Adipose tissue (tissue), 3 donors: ENCODE results near the gene PCDH9. TPM values are rescaled to one million over a fixed set of nuclear protein-coding genes. Genes with fewer than 3 reads are reported as not detected.

Experiments used
- H3K27ac ChIP-seq: one replicate; pipeline ENCODE4 v1.5.1; 2013; ENCODE audit warnings: low read depth, low read length
- WGBS, 3 donors: extraction: QIAGEN DNeasy Blood & Tissue Kit; methylation state at CpG; one replicate each; pipeline ENCODE4 v1.1.7; 2013; 5-methylcytosine and 5-hydroxymethylcytosine counted together
- polyA plus RNA-seq, 3 donors: library from polyadenylated mRNA; stranded (reverse); fragments of 200-250 nt; gene quantifications; one replicate each; pipeline ENCODE4 v1.2.3, GENCODE V29; 2013
- donor health status: healthy with polysubstance abuse.
- donor health status: Bipolar disorder and iron deficiency.
- donor health status: healthy.

The PCDH9 gene
- polyA plus RNA-seq, 3 donors = 0.49 to 1.7 (median 1.0) TPM

DNA sequence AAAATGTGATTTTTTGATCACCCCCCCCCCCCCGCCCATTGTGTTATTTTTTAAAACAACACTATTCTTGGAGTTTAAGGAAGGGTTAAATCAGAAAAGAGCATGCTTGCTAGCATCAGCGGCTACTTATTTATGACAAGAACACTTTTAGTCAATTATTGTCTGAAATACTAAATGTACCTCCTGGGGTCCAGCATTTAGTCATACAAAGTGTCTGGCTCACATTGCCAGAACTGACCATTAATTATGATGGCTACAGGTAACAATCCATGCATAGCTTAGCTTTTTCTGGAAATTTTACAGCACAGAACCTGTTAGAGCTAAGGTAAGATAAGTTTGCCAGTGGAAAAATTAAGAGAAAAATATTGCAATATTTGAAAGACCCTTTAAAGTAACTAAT is 90.1 kb downstream of the PCDH9 start:
- H3K27ac ChIP-seq = no peak overlapping the region
- WGBS, 3 donors = 60 to 77% (median 63%) methylated on average over 2 of the region's 2 CpGs

DNA sequence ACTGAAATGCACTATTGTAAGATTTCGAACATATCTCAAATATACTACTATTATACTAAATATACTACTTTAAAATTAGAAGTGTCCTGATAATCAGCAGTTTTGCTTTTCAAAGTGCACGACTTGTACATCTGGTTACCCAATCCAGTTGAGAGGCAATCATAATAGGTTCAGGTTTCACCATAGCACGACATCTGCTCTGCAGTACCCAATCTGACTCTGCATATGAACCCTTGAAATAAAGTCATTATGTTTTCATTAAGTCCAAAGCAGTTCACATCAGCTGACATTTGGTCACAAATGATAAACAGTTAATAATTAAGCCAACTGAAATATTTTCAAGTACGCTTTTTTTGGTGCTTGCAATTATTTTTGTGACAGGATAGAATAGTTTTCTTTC is 90.6 kb downstream of the PCDH9 start:
- WGBS, 3 donors = 57 to 87% (median 86%) methylated on average over 4 of the region's 4 CpGs
- no peak overlapping the region for H3K27ac ChIP-seq

DNA sequence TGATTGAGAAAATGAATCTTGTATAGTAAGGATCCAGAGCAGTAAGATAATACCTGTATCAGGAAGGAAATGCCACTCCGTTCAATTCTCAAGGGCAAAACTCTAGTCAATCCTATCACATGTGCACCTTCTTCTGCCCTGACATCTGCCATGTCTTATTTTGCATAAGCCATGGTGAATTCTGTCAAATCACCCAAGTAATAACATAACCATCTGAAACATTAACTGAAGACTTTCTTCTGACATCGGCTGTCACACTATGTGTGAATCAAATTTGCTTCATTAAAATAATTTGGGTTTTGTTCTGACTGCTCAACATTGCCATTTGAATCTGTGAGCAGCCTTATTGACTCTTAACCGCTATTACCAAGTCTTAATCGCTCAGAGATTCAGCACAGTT is 91.2 kb downstream of the PCDH9 start:
- 87 to 91% (median 90%) methylated on average over 4 of the region's 4 CpGs for WGBS, 3 donors
- H3K27ac ChIP-seq = no peak overlapping the region

DNA sequence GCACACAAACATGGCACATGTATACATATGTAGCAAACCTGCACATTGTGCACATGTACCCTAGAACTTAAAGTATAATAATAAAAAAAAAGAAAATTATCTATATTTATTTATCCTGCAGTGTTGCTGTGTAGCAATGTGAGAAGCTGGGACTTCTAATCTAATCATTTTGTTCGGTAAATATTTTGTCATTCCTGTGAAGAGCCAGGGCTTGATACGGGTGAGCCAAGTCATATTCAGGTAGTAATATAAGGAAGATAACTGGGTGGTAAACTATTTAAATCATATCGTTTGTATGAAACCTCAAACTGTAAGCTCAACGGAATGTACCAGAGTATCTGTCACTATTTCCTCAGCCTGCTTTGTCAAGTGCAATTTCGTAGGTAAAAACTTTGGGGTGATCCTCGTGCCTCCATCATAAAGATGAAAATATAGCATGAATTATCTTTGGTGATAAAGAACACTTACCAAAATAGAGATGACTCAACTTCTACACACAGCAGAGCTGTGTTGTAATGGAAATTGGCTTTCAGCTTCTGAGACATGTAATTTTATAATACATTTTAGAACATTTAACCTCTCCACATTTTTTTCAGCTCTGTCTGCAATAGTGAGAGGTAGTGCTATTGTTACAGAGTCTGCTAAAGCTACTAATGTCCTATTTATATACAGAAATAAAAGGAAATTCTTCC is 92.9 kb downstream of the PCDH9 start:
- WGBS, 3 donors = 29 to 90% (median 83%) methylated on average over 6 of the region's 6 CpGs
- no peak overlapping the region for H3K27ac ChIP-seq

DNA sequence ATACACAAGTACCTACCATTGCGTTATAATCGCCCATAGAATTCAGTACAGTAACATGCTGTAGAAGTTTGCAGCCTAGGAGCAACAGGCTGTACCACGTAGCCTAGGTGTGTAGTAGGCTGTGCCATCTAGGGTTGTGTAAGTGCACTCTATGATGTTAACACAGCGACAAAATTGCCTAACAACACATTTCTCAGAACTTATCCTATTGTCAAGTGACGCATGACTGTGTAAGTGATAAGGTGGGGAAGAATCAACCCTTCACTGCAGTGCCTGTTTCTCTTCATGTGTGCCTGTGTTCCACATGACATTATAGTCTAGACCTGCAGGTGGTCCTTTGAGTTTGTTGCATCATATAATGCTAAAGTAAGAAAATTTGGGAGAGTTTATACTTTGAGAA is 94.0 kb downstream of the PCDH9 start:
- WGBS, 3 donors = 68 to 82% (median 79%) methylated on average over 5 of the region's 5 CpGs
- H3K27ac ChIP-seq = no peak overlapping the region

DNA sequence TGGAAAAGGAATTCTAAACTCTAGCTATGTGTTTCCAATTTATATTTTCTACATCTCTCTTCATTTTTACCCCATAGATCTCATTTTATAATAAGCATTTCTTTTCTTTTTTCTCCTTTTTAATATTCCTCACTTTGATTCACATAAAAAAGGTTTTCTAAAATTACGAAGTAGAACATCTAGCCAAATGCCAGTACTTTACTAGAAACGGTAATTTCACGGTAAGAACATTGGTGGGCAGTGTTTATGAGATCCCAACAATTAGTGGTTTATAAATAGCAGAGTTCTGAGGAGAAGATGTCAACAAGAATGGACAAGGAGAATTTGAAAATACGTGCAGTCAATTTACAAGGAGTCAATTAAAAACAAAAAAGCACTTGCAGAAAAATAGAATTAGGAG is 94.8 kb downstream of the PCDH9 start:
- 77 to 91% (median 91%) methylated on average over 4 of the region's 4 CpGs for WGBS, 3 donors
- no peak overlapping the region for H3K27ac ChIP-seq

DNA sequence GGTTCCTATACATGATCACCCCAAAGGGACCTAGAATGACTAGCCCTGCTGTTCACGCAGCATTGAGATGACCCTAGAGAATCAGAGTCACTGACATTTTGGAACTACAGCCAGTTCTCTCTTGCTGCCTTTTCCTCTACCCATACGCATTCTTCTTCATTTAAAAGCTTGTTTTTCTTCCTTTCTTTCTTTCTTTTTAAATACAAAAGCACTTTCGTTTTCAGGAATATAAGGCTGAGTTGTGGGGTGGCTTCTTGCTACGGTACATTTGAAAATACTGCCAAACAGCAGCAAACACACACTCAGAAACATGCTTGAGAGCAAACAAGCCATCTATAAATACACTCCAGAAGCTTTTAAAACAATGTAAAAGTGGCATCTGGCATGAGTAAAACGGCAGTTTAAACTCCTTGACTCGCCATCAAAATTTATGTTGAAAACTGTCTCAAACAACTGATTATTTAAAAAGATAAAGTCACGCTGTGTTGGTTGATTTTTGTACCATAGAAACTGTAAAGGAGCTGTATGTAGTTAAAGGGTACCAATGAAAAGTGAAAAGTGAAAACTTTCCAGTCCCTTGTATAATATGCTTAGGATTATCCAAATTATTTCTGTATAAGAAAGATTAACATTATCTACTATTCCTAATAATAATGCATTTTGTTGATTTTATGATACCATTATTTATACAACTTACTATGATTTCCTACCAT is 95.6 kb downstream of the PCDH9 start:
- no peak overlapping the region for H3K27ac ChIP-seq
- WGBS, 3 donors = 15 to 49% (median 19%) methylated on average over 7 of the region's 7 CpGs

DNA sequence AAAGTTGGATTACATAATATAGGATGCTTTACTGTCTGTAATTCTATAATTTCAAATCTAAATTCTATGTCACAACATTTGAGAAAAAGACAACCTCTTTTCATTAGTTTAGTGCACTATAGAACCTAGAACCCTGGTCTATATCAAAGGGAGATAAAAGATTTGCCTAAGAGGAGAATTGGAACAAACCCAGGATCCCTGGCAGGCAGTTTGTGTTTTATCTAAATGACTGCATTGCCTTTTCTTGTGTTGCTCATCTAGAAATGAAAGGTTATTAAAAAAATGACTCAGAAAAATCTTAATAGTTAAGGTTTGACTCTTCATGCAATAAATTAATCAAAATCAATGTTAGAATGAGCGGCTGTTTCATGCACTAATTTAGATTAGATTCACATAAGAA is 96.7 kb downstream of the PCDH9 start:
- 85 to 88% (median 87%) methylated on average over 1 of the region's 1 CpG for WGBS, 3 donors

DNA sequence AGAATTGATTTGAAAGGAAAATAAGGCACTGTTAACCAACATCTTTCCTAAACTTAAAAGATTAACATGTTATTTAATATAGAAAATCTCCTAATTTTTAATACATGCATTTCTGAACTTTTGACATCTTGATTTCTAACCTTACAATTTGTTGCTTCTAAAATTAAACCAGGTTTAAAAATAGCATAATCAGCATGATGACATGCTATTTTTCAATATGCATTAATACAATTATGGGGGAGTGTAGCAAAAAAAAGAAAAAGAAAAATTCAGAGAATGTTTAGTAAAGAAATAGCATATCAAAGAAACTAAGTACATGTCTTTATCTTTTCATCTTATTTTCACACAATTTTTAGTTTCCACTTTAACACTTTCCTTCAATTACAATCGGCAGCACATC is 98.7 kb downstream of the PCDH9 start:
- WGBS, 3 donors = 87 to 94% (median 91%) methylated on average over 1 of the region's 1 CpG
- no peak overlapping the region for H3K27ac ChIP-seq

More for the DNA sequence above, 96.7 kb downstream of the PCDH9 start:
- H3K27ac ChIP-seq = no peak overlapping the region

DNA sequence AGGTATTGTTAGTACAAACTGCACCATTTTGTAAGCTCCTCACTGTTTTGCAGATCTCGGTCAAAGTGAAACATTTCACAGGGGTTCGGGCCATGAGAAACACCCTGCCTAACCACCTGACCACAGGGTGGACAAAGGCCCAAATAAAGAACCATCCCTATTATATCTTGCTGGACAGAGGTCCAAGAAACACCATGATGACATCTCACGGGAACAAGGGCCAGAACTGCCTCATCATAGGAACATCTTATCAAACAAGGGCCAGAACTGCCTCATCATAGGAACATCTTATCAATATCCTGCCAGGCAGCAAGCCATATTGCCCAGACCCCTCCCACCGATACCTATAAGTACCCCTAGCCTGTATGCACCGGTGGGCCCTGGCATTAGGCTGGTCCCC is 99.7 kb downstream of the PCDH9 start:
- WGBS, 3 donors = 70 to 77% (median 72%) methylated on average over 5 of the region's 5 CpGs
- no peak overlapping the region for H3K27ac ChIP-seq

DNA sequence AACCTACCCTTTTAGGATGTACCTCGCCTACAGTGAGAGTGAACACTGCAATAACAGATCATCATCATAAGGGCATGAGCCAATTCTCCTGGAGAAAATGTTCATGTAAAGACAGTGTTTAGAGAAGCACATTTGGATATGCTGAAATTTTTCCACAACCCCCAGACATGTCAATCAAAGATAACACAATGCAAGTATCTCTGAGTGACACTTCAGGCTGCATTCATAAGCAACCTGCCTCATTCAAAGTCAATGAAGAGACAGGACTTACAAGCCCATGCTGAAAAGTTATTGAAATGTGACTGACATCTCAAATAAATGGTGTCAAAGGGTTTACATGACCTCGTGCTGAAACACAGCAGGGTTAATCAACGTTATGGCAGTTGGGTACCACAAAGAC is 102.0 kb downstream of the PCDH9 start:
- no peak overlapping the region for H3K27ac ChIP-seq
- 53 to 82% (median 81%) methylated on average over 3 of the region's 3 CpGs for WGBS, 3 donors

DNA sequence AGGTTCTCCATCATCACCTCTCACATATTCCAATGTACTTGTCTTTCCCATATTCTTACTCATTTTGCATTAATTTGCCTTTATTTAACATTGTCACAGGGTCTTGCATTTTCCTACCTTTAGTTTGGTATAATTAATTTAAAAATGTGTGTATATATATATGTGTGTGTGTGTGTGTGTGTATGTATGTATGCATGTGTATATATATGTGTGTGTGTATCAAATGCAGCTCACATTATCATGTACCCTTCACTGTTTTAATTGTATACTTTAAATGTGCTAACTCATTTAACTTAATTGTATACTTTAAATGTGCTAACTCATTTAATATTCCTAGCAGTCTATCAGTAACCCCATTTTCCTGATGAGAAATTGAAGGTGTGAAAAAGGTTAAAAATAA is 104.5 kb downstream of the PCDH9 start:
- no peak overlapping the region for H3K27ac ChIP-seq

DNA sequence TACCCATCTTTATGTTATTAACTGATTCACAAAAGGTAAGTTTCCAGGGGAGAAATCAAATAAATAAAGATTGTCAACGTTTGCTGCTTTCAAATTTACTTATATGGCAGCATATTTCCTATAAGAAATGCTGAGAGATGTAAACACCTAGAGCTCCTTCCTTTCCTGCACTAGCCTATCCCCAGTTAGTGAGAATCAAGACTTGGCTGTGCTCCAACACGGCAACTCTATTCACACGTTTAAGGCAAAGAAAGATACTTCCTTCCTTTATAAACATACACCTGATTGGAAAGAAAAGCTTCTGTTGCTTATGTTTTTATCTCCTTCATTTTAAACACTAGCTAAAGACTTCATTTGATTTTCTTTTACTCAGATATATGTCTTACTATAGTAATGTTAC is 107.0 kb downstream of the PCDH9 start:
- 15 to 18% (median 17%) methylated on average over 3 of the region's 3 CpGs for WGBS, 3 donors
- H3K27ac ChIP-seq = no peak overlapping the region

DNA sequence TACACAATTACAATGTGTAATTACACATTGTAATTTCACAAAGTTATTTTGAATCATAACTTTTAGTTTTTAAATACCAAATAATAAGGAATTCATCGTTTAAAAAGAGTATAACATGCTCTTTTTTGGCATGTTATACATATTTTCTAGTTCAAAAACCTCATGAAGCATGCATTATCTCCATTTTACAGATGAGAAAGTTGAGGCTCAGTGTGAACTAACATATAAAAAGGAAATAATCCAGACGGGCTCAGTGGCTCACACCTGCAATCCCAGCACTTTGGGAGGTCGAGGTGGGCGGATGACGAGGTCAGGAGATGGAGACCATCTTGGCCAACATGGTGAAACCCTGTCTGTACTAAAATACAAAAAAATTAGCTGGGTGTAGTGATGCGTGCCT is 107.9 kb downstream of the PCDH9 start:
- H3K27ac ChIP-seq = no peak overlapping the region
- 63 to 80% (median 74%) methylated on average over 6 of the region's 6 CpGs for WGBS, 3 donors

DNA sequence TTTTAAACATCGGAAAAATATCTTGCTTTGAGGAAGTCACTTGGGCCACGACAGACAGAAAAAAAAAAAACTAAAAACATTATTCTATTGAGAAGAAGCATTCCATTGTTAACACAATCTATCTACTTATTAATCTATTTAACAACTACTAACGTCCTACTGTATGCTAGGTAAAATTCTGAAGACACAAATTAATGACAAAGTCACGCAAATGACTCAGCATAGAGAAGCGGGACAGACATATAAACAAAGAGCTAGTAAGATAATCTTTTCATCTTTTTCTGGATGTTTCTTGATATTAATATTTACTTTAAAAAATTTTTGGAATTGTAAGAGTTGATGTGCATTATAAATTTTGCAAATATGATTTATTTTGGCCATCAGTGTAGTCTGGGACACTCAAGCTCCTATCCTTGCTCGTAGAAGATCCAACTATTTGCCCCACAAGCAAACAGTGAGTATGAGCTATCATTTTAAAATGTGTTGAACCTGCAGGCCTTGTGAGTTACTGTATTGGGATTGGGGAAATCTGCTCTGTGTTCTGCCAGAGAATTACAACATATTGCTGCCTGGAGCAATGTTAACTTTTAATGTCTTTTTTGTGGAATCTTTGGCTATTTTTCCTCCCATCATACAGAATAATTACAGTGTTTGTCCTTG is 109.1 kb downstream of the PCDH9 start:
- no peak overlapping the region for H3K27ac ChIP-seq
- WGBS, 3 donors = 83 to 86% (median 85%) methylated on average over 6 of the region's 6 CpGs

DNA sequence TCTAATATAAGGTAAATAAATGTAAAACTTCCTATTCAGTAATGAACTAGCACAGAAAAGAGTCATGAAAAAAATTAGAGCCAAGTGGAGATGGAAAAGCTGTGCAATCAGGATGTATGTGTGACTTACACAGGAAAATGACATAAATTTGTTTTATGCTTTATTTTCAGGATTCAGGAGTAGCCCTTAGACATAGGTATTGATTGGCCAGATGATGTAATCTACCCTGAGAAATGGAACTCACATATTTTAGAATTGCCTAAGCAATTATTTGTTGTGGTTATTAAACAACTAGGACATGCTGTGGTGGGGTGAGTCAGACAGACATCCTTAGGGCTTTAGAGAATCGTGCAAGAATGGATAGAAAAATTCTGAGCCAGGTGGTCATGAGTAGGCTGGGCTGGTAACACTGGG is 110.6 kb downstream of the PCDH9 start:
- 32 to 47% (median 41%) methylated on average over 1 of the region's 1 CpG for whole genome bisulfite sequencing, 3 donors
- no peak overlapping the region for H3K27ac ChIP-seq

DNA sequence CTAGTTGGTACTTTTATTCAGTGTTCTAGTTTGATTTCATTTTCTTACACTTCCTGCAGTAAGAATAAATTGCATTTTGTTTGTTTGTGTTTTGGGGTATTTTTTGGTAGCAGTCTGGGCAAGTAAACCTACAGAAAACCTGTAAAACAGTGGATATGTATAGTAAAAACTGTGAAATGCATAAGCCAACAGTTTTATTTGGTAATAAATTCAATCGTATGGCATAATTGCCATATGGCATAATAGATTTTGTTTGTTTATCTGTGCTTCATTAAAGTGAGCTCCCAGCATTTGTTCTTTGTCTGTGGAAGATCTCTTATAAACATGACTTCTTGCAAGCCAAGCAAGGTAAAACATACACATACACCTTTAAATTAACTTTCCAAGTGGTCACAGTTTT is 111.9 kb downstream of the PCDH9 start:
- H3K27ac ChIP-seq = no peak overlapping the region
- WGBS, 3 donors = 84 to 100% (median 92%) methylated on average over 1 of the region's 1 CpG

DNA sequence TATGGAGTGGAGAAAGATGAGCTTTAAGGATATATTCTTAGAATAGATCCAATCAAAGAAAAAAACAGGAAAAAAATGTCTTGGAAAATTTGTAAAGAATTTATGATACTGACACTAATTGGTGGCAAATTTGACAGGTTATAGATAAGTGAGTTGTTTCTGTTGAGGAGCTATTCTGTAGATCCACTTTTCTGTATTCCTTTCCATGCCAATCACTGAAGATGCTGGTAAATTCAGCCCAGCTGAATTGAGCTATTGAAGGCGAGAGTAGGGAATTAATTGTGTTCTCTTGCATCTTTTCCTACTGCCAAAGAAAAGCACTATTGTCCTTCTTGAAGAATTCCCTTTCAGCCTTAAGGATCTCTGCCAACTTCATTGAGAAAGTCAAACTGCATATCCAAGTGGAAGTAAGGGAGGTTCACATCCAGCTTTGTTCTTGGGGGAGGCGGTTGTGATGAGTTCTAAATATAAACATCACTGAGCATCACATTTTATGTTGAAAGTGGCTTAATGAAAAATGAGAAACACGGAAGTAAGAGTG is 113.1 kb downstream of the PCDH9 start:
- H3K27ac ChIP-seq = no peak overlapping the region
- WGBS, 3 donors = 61 to 74% (median 63%) methylated on average over 3 of the region's 3 CpGs

DNA sequence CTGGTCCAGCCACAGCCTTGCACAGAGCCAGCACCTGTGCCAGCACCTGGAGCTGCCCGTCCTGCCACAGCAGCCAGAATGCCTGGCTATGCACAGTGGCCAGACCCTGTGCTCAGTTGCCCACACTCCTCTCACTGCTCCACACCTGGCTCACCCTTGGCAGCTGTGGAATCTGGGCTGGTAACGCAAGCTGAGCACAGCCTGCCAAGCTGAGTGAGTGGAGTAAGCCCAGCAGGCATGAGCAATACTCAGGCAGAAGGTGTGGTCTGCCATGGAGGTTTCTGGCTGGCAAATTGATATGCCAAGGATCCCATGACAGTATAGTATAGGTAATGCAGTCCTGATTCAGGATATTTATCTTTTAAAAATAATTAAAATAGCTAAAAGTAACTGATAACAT is 122.2 kb downstream of the PCDH9 start:
- no peak overlapping the region for H3K27ac ChIP-seq
- 89 to 96% (median 91%) methylated on average over 2 of the region's 2 CpGs for WGBS, 3 donors
